Mammary epithelial cell (primary cell): ENCODE data around the gene HOXA7.

Source experiments
- CTCF ChIP-seq, 2 donors: IDR thresholded peaks in 1 of 2; conservative IDR thresholded peaks in 1 of 2; 2 replicates each; pipeline ENCODE4 v1.5.1; 2011 to 2012; ENCODE audit warnings: inconsistent platforms in 2 of 2, low read length in 2 of 2, mild to moderate bottlenecking in 2 of 2, control low read depth in 1 of 2, low read depth in 1 of 2; ENCODE audit not compliant: insufficient read depth in 1 of 2; ENCODE audit errors: extremely low read depth in 1 of 2
- EZH2 ChIP-seq: IDR thresholded peaks from 2 replicates; pipeline ENCODE4 v1.6.1; 2012; ENCODE audit warnings: low read length, inconsistent platforms, borderline replicate concordance

DNA sequence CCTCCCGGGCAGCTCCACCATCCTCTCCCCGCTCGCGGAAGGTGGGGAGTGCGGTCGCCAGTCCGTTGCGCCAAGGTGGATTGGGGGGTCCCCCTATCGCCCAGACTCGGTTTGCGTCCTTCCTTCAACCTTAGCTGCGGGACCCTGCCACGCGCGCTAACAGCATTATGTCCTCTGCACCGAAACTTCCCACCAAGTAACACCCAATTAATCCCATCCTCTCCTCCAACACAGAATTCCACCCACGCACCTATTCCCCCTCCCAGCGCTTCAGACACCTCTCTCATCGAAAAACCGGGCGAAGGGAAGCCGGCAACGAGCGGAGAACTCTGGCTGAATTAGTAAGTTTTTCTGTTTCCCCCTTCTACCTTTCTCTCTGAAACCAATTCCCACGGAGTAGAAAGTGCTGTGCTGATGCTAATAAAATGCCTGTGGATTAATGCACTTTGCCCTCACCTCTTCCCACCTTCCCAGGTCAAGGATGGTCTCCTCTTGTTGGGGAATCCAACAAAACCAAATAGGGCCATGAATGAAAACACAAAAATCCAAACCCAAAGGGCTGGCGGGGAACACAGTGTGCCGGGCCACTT lies 5.0 kb downstream of the HOXA7 start:
- TF ChIP-seq CTCF (conservative IDR thresholded peaks at IDR 0.05 in 1 of 2, IDR thresholded peaks at IDR 0.05 in 1 of 2; ENCODE audit: extremely low read depth in 1 of 2, insufficient read depth in 1 of 2, low read depth in 1 of 2, low read length in 2 of 2), result no peak
- TF ChIP-seq EZH2, result no peak
